Measurements from ENCODE around the gene BACH2. TPM values are rescaled to one million over a fixed set of nuclear protein-coding genes. Genes with fewer than 3 reads are reported as not detected.

The BACH2 gene
- polyA plus RNA-seq, 2 of the 4 experiments (the other 2 are of a cell fraction), result 0.01 to 0.36 TPM

GRCh38 chr6:90290811-90291420 lies 5.7 kb downstream of the BACH2 start:
- FAIRE-seq, result no peak
- no peak for TF ChIP-seq POLR2A (IDR thresholded peaks at IDR 0.05; ENCODE audit: low read length)
- TF ChIP-seq SMC3 (IDR thresholded peaks at IDR 0.05), result no peak
- no peak for TF ChIP-seq HDAC2 (IDR thresholded peaks at IDR 0.05)
- TF ChIP-seq HMGXB4 (CRISPR knock-in tag; IDR thresholded peaks at IDR 0.05; ENCODE audit: borderline replicate concordance), result no peak
- CTCF ChIA-PET, result interaction anchor here (0.6 to 3.9 kb wide), 3 partner anchors 102 to 351 kb away, joined by 3 to 12 read pairs (median 5); no protein-coding TSS in a partner anchor

GRCh38 chr6:90289902-90290301 lies 6.7 kb downstream of the BACH2 start:
- FAIRE-seq, result no peak
- 67% methylated on average over 1 of the region's 1 CpG for WGBS (ENCODE audit: missing lambda C conversion rate)
- CTCF ChIA-PET, result interaction anchor here (0.9 to 3.9 kb wide), 2 partner anchors 92 to 189 kb away, joined by 4 to 12 read pairs; no protein-coding TSS in a partner anchor

More at GRCh38 chr6:90290811-90291420, 5.7 kb downstream of the BACH2 start:
- Histone ChIP-seq H3K4me1 (peaks cover 8% of the 10 kb centered on the region; the same call in 2 of the 3 replicates), H3K9me3 (peaks cover 8% of the 10 kb centered on the region; the same call in 1 of the 3 replicates), H3K4me2 (no peak overlapping the region), H3K4me3 (no peak overlapping the region), H3K27ac (no peak overlapping the region)
- ATAC-seq, result no peak
- POLR2A ChIA-PET, result no interaction called here
- 66% methylated on average over 5 of the region's 5 CpGs for WGBS (ENCODE audit: missing lambda C conversion rate)
- no peak for DNase-seq (ENCODE audit: low read depth in 1 of 2, low spot score in 1 of 2)

More at GRCh38 chr6:90289902-90290301, 6.7 kb downstream of the BACH2 start:
- TF ChIP-seq RAD21 (conservative IDR thresholded peaks at IDR 0.05 in 1 of 2, IDR thresholded peaks at IDR 0.05 in 1 of 2) (no peak), NFE2L2 (conservative IDR thresholded peaks at IDR 0.05; ENCODE audit: low read length) (no peak), E2F6 (IDR thresholded peaks at IDR 0.05; ENCODE audit: borderline replicate concordance, low read depth) (no peak), ESRRA (IDR thresholded peaks at IDR 0.05; ENCODE audit: borderline replicate concordance, low read length) (no peak), KDM5A (IDR thresholded peaks at IDR 0.05) (no peak), EHMT2 (IDR thresholded peaks at IDR 0.05; ENCODE audit: low read depth) (no peak), NR3C1 (IDR thresholded peaks at IDR 0.05) (no peak), HEYL (CRISPR knock-in tag; IDR thresholded peaks at IDR 0.05) (no peak), JUN (IDR thresholded peaks at IDR 0.05) (no peak), HDAC2 (IDR thresholded peaks at IDR 0.05) (no peak), USF2 (IDR thresholded peaks at IDR 0.05) (no peak), CTCF (IDR thresholded peaks at IDR 0.05) (no peak), PBX3 (IDR thresholded peaks at IDR 0.05) (no peak), REST (IDR thresholded peaks at IDR 0.05) (no peak), ELK1 (IDR thresholded peaks at IDR 0.05; ENCODE audit: low read depth, low read length) (no peak), FOXS1 (CRISPR knock-in tag; IDR thresholded peaks at IDR 0.05) (no peak)
- H3K9me3 ChIP-seq, result peaks cover 8% of the 10 kb centered on the region; the same call in 1 of the 3 replicates
- H3K4me1 ChIP-seq, result peaks cover 12% of the 10 kb centered on the region
- DNase-seq (ENCODE audit: low read depth in 1 of 2, low spot score in 1 of 2), result no peak
- H3K4me2 ChIP-seq, result no peak overlapping the region
- POLR2A ChIA-PET, result interaction anchor here (0.6 kb wide), 1 partner anchor 17 kb away, joined by 3 read pairs; no protein-coding TSS in a partner anchor
- no peak overlapping the region for H3K27ac ChIP-seq
- no peak for ATAC-seq
- no peak overlapping the region for H3K4me3 ChIP-seq
